HuH-7 (cell line): ENCODE results near the gene TCF4.

Experiments used
- DNase-seq: peaks from one replicate; pipeline ENCODE4 v3.0.0; 2011; ENCODE audit warnings: low spot score

Gene TCF4

DNA sequence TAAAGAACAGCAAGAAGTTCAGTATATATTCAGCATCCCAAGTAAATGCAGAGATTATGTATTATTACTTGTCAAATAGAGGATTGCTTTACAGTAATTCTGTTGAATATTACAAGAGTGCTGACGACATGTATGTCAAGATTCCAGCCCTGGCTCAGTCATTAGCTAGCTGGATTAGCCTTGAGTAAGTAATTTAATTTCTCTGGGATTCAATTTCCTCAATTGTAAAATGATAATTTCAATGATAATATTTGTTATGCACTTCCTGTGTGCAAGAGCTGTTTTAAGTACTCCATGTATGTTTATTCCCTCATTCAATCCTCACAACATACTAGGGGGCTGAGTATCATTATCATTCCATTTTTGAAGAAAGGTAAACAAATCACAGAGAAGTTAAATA lies 44.0 kb downstream of the TCF4 start:
- no peak for DNase-seq

DNA sequence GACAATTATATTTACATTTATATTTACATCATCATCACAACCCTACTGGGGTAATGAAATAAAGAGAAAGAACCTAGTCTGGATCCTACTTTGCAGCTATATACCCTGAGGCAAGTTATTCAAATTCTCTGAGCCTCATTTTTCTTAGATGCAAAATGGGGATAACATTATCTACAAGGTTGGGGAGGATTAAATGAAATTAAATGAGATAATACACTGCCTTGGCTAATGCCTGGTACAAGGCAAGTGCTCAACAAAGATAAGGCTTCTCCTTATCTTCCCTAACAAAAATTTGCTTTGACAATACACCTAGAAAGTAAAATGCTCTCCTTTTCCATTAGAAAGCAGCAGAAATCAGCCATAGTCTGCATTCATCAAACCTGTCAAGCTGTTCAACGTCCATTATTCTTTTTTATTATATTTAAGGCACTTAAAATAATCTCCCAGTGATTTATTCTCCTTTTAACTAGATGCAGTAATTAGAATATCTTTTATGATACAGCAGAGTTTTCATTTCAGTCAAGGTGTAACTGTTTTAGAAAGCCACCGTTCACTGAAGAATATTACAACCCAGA lies 44.8 kb downstream of the TCF4 start:
- DNase-seq = no peak

DNA sequence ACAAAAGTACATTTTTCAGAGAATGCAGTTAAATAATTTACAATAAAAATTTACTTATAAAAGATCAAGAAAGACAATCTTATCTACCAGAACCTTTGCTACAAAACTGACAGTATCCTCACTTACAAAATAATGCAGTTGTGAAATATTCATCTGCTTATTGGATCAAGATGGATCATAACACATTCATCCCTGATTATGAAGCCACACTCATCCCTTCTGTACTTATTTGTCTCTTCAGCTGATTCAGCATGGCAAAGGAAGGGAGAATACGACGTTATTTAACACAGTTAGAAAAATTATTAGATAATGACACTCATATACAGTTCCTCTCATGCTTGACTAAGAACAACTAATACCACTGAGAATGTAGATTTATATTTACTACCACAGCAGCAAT lies 46.4 kb downstream of the TCF4 start:
- no peak for DNase-seq

DNA sequence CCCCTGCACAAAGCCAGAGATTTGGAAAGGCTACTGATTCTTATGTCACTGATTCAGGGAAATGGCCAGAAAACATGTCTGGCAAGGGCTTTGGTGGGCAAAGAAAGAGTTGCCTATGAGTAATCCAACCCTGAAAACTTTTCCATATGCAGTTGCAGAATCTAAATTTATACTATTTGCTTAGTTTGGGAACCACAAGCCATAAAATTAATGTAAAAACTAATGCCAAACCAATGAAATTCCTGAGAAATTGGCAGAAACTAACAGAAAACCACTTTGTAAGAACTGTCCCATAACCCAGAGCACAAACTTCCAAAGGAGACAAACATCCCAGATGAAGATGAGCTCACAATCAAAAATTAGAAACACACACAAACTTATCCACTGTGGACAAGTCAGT lies 48.8 kb downstream of the TCF4 start:
- no peak for DNase-seq

DNA sequence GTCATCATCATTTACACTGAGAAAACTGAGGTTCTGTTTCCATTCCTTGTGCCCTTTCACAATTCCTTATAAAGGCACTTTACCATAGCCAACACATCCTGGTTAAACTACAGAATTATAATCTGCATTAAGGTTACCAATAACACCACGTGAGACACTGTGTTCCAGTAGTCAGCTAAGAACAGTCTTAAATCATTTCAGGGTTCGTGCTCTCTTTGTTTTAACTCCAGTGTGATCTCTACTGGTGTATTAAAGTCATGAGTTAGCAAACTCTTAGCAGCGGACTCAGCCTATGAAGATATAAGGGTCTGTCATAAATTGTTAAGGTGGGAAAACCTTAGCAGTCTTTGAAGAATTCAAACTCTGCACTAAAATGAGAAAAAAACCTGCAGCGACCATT lies 53.0 kb downstream of the TCF4 start:
- DNase-seq = no peak

DNA sequence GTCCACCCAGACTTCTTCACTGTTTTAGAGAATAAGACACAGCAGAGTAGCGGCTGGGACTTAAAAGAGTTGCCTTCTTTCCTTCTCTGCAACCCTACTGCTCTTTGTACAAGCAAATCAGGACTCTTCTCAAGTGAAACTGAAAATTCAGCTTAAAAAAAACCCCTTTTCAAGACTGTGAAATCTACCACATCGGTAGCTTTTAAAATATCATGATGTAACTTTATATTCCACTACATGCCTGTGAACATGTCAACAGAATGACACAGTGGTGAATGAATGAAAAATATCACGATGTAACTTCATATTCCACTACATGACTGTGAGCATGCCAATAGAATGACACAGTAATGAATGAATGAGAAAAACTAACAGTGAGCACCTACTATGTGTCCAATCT lies 53.4 kb downstream of the TCF4 start:
- DNase-seq = no peak

DNA sequence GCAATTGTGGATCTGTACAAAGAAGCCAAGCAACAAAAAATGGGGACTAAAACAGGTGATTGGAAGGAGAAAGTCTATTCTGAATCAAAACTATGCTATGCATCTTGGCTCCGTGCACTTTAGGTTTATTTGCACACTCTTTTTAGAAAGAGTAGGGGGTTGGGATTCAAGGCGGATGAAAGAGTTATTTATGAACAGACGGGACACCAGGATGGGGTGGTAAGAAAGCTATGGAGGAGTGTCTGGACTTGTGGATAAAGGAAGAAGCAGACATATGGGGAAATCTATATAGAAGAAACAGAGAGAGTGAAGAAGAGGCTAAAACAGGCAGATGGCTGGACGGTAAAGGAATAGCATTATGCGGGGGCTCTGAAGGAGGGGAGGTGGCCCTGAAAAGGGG lies 57.8 kb downstream of the TCF4 start:
- DNase-seq = no peak

DNA sequence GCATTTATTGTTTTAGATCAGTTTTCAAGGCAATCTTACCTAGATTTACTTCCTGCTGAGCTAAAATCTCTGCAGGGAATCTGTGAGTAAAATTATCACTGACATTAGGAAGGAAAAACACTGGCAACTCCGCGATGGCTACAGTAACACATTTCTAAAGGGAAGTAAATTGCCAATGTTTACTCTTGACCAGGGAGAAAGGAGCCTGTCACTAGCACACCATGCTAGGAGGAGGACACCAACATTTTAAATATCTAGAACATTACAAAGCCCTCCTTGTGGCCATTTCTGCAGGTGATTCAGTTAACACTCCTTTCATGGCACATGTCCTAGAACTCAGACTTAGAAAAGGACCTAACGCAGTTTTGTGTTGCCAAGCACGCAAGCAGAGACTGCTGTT lies 58.4 kb downstream of the TCF4 start:
- peak; percentile 6 for DNase-seq

DNA sequence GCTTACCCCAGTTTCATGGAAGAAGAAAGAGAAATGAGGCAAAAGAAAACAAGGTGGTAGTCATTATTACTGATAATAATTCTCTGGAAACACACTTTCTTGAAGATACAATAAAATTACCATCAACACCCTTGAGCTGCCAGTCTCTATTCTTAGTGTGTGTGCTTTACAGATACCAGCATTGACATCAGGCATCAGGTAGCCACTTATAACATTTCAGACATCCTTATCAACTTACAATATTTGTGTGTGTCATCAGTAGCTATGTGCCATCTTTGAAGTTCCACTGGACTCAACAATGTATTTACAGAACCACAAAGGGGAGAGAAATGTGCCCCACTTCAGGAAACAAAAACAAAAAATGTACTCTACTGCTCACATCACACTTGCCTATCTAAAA lies 62.1 kb downstream of the TCF4 start:
- DNase-seq = no peak

DNA sequence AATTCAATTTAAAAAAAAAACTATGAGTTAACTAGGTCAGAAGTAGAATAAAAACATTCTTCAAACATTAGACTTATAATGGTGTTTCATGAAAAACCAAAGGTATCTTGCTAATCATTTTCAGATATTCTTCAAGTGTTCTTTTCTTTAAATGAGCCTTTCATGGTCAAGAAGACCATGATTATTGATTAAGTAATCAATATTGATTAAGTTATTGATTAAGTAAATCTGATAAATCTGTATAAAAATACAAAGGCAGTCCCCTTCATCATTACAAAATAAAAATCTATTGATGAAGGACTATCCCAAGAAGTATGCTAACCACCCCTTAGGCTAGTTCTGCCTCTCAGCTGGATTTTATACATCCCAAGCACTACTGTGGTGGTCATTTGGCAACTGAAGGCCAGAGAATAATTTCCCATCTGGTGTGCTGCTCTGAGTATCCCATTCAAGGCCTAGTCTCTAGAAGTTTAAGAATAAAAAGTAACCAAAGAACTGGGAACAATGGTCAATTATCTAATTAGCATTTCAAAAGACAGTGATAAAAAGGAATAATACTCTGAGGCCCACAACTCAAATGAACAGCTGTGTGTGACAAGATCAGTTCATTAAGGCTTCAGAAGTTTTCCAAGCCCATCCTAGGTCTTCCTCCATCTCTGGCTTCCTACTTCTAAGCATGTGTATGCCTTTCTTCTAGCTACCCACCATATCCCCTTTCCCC lies 63.5 kb downstream of the TCF4 start:
- no peak for DNase-seq

DNA sequence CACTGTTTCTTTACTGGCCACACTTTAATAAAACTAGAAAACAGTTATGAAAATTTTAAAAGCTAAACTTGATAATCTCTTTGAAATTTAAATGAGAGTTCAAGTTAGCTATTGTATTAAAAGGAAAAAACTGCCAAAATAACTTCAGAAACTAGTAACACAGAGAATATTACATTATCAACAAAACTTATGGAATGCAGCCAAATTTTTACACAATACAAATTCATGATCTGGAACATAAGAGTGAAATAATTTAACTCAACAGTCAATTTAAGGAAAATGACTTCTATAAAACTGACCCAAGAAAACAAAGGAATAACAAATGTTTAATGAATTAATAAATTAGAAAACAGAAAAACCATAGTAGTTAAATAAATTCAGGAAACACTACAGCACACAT lies 65.0 kb downstream of the TCF4 start:
- no peak for DNase-seq

DNA sequence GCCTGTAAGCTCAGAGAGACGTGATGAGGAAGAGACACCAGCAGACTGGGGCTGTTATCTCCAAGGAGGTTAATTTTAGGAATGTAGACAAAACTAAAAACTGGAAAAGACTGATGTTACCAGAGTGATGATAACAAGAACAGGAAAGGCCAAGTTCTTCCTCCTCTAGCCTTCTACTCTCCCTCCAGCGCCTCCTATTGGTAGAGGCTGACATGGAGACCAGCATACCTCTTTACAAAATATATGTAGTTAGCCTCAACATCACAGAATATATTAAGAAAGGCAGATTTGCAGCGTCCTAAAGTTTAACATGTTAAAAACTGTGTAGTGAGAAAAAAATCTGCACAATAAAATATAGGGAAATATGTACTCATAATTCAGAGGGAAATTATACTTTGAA lies 66.0 kb downstream of the TCF4 start:
- DNase-seq = peak; percentile 5

DNA sequence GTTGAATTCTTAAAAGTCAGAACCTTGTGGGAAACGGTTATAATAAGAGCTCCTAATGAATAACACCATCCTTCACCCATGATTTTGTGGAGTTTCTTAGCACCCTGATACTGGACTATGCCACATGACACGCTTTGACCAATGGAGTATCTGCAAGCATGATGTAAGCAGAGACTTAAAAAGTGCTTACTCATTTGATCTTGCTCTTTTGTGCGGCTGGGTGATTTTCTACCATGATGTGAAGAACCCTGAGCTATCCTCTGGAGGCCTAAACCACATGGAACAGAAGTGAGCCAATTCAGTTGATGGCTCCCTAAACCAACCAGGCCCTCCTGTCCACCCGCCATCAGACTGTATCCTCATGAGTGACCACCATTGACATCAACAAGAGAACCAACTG lies 70.9 kb downstream of the TCF4 start:
- no peak for DNase-seq

DNA sequence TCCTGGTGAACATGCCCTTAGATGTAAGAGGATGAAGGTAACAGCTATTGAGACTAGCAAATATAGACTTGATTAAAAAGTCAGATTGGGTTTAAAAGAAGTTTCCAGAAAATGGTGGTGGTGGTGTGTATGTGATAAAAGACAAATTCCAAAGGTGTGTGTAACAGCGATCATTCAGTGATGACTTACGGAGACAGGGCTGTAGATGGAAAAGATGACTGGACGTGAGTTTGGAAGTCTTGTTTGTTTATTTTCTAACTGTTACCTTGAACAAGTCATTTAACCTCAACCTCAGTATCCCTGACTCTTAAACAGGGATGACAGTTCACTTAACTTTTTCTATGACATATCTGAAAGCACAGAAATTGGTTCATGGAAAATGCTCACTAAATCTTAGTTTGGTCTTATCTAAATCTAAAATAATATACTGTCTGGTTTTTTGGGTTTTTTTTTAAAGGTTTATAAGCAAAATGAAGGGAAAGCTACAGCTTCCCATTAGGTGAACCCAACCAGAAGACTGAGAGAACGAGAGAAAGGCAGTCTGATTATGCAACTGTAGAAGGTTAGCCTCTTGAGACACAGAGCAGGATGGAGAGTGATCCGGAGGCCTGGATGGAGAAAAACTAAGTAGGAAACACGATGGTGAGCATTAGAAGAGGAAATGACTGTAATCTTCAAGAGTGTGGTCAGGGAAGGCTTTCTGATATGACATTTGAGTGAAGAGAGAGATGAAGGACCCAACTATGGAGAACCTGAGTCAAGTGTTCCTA lies 71.9 kb downstream of the TCF4 start:
- no peak for DNase-seq

DNA sequence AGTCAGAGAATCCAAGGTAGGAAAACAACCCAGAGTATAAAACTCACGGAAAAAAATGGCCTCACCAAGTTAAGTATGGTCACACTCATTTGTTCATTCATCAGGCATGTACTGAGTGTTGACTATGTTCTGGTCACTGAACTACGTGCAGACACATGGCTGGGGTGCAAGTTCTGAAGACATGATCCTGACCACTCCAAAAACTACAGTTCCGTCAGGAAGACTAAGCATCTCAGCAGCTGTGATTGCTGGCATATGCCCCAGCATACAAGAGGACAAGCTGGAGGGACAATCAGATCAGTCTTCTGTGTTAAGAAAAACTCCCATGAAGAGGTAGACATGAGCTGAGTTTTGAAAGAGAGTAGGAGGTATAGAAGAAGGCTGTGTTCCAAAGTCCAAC lies 72.8 kb downstream of the TCF4 start:
- no peak for DNase-seq

DNA sequence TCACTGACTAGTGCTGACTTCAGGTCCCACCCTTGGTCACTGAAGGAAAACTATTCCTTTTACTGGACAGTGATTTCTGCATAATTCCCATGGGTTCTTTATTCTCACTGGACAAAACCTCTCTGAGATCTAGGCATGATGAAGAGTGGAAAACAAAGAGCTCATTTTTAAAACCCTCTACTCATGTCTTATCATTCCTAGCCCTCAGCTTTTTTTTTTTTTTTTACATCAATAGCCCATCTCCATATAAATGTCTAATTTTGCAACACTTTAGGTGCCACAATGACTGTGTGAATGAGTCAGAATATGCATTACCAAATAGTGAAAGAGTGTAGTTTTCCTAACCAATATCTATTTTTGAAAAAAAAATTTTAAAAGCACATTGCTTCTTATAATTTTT lies 74.8 kb downstream of the TCF4 start:
- no peak for DNase-seq

DNA sequence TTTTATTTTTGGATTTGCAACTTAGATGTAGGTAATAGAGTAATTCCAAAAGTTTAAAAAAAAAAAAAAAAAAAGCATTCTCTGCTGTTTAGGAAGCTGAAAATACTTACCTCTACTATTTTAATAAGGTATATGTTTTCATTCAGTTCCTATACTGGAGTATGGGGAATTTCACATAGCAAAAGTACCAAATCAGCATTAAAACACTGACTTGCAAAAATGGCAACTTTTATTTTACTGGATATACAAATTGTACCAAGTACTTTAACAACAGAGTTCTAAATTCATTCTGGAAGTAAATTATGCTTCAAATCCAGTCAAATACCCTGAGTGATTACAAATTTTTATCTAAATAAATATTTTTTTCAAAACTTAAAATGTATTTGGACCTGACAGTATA lies 76.7 kb downstream of the TCF4 start:
- no peak for DNase-seq

DNA sequence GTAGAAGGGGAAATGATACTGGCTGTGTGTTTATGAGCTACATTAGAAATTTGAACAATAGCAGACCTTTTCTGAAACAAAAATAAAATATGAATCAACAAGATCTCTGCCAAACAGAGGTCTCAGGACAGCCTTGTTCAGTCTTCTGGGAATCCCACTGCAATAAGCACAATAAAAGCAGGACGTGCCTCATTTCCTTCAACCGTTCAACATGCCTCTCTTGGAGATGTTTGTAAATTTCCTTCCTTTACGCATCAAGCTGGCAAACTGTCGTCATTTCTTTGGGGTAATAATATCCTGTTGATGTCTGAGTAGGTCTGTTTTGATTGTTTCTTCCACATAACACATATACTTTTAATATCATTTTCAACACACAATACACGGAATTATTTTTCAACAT lies 77.2 kb downstream of the TCF4 start:
- DNase-seq = no peak

DNA sequence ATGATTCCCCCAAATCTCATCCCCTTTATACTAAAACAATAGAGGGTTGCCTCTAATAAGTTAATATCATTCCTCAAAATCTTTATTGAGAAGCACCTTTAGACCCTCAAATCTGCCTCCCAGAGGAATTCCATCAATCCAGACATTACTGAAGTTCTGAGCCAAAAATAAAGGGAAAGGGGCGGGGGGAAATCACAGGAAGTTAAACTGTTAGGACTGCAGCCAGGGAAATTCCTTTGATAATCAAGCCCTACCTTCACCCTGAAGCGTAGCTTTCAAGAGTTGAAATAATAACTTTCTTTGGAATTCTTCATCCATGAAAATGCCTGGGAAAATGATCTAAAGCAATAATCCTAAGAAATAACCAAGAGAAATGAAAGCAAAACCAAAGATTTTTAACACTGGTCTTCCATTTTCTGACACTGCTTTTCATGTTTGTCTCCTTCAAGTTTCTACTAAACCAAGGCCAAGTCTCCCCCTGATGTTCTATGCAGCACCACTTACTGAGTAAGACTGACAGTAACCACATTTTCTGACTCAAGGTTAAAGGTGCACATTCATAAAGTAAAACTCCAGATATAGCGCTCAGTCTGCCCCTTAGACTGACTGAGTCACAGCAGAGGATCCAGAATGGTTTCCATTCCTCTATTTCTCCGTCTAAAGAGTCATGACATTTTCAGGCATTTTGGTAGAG lies 78.2 kb downstream of the TCF4 start:
- no peak for DNase-seq

DNA sequence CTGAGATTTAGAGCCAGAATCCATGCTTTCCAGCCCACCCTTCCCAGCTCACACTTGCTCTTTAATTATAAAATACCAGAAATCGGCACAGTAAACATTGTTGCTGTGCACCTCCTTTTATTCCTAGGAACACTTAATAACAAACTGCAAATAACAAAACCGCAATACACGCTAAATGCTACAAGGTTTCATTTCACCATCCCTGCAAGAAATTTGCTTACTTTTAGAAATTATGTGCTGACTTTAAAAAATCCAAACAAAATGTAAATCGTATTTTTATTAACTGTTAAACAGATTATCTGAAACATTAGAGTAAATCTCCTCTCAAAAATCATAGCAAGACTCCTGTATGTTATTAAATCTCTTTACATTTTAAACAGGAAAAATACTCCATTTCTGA lies 79.3 kb downstream of the TCF4 start:
- DNase-seq = no peak

DNA sequence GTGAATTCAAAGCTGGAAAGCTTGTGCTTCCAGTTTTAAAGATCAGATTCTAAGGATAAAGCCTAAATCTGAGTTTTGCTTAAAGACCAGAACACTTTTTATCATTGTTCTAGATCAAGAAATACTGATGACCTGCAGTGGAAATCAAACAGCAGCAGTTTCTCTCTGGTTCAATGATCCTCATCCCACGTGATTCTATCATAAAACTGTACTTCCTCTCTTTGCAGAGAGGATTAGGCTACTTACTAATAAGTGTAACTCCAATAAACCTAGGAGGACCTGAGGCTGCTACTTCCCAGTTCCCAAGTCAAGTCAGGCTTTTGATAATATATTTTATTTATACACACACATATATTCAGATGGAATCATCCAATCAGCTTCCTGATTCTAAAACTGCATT lies 81.9 kb downstream of the TCF4 start:
- no peak for DNase-seq

DNA sequence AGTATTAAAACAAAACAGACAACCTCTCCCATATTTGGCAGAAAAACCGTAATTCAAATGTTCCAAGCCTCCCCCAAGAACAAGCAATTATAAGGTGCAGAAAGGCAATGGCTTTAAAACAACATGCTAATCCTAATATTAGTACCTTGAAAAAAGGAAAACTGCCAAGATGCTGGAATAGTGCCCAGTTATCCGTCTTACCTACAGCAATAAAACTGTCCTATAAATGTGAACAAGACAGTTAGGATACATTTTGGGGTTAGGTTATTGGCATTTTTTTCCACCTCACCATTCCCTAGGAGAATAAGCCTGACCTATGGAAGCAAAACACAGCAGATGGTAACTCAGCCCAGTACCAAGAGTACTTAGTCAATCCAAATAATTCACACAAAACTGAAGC lies 83.2 kb downstream of the TCF4 start:
- no peak for DNase-seq
